ENCODE results near the gene USP33.

DNA sequence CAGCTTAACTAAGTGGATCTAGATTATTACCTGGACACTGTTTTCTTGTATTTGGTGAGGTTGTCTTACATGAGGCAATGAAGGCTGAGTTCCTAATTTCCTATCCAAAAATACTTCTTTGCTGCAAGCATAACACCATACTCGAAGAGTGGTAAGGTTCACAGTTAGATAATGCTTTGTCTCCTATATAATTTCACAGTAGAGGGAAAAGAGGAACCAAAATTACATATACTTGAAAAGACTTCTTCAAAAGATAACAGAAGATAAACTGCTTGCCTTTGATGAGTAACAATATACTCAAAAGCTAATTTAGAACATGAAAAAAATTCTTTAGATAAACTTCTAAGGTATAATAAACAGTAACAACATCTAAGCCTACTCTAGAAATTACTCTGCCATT is 20.4 kb downstream of the USP33 start:
- TF ChIP-seq, protein P1, sequence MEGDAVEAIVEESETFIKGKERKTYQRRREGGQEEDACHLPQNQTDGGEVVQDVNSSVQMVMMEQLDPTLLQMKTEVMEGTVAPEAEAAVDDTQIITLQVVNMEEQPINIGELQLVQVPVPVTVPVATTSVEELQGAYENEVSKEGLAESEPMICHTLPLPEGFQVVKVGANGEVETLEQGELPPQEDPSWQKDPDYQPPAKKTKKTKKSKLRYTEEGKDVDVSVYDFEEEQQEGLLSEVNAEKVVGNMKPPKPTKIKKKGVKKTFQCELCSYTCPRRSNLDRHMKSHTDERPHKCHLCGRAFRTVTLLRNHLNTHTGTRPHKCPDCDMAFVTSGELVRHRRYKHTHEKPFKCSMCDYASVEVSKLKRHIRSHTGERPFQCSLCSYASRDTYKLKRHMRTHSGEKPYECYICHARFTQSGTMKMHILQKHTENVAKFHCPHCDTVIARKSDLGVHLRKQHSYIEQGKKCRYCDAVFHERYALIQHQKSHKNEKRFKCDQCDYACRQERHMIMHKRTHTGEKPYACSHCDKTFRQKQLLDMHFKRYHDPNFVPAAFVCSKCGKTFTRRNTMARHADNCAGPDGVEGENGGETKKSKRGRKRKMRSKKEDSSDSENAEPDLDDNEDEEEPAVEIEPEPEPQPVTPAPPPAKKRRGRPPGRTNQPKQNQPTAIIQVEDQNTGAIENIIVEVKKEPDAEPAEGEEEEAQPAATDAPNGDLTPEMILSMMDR (IDR thresholded peaks at IDR 0.05) = no peak
- TF ChIP-seq POLR2A (IDR thresholded peaks at IDR 0.05) = no peak
